ENCODE results near the gene MAST2. TPM values are rescaled to one million over a fixed set of nuclear protein-coding genes. Genes with fewer than 3 reads are reported as not detected.
A peak's percentile ranks its signal among the peaks of the same experiment; 100 is the strongest.

The MAST2 gene
- total RNA-seq, 1 donor = 24.2 TPM

GRCh38 chr1:45952072-45952471 lies 148.7 kb downstream of the MAST2 start:
- DNase-seq (ENCODE audit: insufficient read length, low spot score, missing footprints) = no peak
- Histone ChIP-seq H3K4me2 (ENCODE audit: insufficient read depth, low read length) (no peak overlapping the region), H3K9me3 (ENCODE audit: low read depth, low read length) (no peaks in the 10 kb centered on the region), H3K36me3 (ENCODE audit: insufficient read depth, low read length) (no peaks in the 10 kb centered on the region), H3K27me3 (ENCODE audit: insufficient read depth, low read length) (no peaks in the 10 kb centered on the region), H4K20me1 (ENCODE audit: insufficient read depth, low read length) (no peaks in the 10 kb centered on the region), H3K4me3 (ENCODE audit: insufficient read depth, low read length) (no peak overlapping the region), H3K79me2 (ENCODE audit: insufficient read depth, low read length) (peaks cover 5% of the 10 kb centered on the region), H3K27ac (ENCODE audit: low read depth, low read length) (no peak overlapping the region), H2AFZ (ENCODE audit: low read length) (no peak overlapping the region), H3K4me1 (ENCODE audit: insufficient read depth, low read length) (peaks cover 19% of the 10 kb centered on the region)
- no peak for TF ChIP-seq CTCF (IDR thresholded peaks at IDR 0.05; ENCODE audit: extremely low read depth, low read depth, low read length)

GRCh38 chr1:45953934-45954847 lies 150.8 kb downstream of the MAST2 start:
- peak overlapping the region; percentile 29 for H3K4me2 ChIP-seq (ENCODE audit: insufficient read depth, low read length)
- no peak for TF ChIP-seq CTCF (IDR thresholded peaks at IDR 0.05; ENCODE audit: extremely low read depth, low read depth, low read length)
- no peaks in the 10 kb centered on the region for H3K36me3 ChIP-seq (ENCODE audit: insufficient read depth, low read length)
- H3K79me2 ChIP-seq (ENCODE audit: insufficient read depth, low read length) = peaks cover 5% of the 10 kb centered on the region
- peaks cover 19% of the 10 kb centered on the region for H3K4me1 ChIP-seq (ENCODE audit: insufficient read depth, low read length)
- no peaks in the 10 kb centered on the region for H4K20me1 ChIP-seq (ENCODE audit: insufficient read depth, low read length)
- no peaks in the 10 kb centered on the region for H3K9me3 ChIP-seq (ENCODE audit: low read depth, low read length)
- H3K4me3 ChIP-seq (ENCODE audit: insufficient read depth, low read length) = no peak overlapping the region
- no peak for DNase-seq (ENCODE audit: insufficient read length, low spot score, missing footprints)
- peak overlapping the region; percentile 35 for H3K27ac ChIP-seq (ENCODE audit: low read depth, low read length)
- H3K27me3 ChIP-seq (ENCODE audit: insufficient read depth, low read length) = no peaks in the 10 kb centered on the region
- H2AFZ ChIP-seq (ENCODE audit: low read length) = no peak overlapping the region

GRCh38 chr1:45957684-45958083 lies 154.3 kb downstream of the MAST2 start:
- H3K27ac ChIP-seq (ENCODE audit: low read depth, low read length) = no peak overlapping the region
- H3K4me3 ChIP-seq (ENCODE audit: insufficient read depth, low read length) = no peak overlapping the region
- H3K4me1 ChIP-seq (ENCODE audit: insufficient read depth, low read length) = peaks cover 19% of the 10 kb centered on the region
- no peaks in the 10 kb centered on the region for H4K20me1 ChIP-seq (ENCODE audit: insufficient read depth, low read length)
- H3K27me3 ChIP-seq (ENCODE audit: insufficient read depth, low read length) = no peaks in the 10 kb centered on the region
- no peak for TF ChIP-seq CTCF (IDR thresholded peaks at IDR 0.05; ENCODE audit: extremely low read depth, low read depth, low read length)
- peaks cover 5% of the 10 kb centered on the region for H3K79me2 ChIP-seq (ENCODE audit: insufficient read depth, low read length)
- H3K9me3 ChIP-seq (ENCODE audit: low read depth, low read length) = no peaks in the 10 kb centered on the region
- no peak overlapping the region for H3K4me2 ChIP-seq (ENCODE audit: insufficient read depth, low read length)
- peaks cover 4% of the 10 kb centered on the region for H3K36me3 ChIP-seq (ENCODE audit: insufficient read depth, low read length)
- no peak for DNase-seq (ENCODE audit: insufficient read length, low spot score, missing footprints)
- H2AFZ ChIP-seq (ENCODE audit: low read length) = no peak overlapping the region

GRCh38 chr1:45958317-45958716 lies 154.9 kb downstream of the MAST2 start:
- Histone ChIP-seq H2AFZ (ENCODE audit: low read length) (no peak overlapping the region), H3K27ac (ENCODE audit: low read depth, low read length) (no peak overlapping the region), H3K4me3 (ENCODE audit: insufficient read depth, low read length) (no peak overlapping the region), H3K4me2 (ENCODE audit: insufficient read depth, low read length) (no peak overlapping the region), H3K4me1 (ENCODE audit: insufficient read depth, low read length) (peaks cover 17% of the 10 kb centered on the region), H3K79me2 (ENCODE audit: insufficient read depth, low read length) (peaks cover 5% of the 10 kb centered on the region), H3K36me3 (ENCODE audit: insufficient read depth, low read length) (peaks cover 4% of the 10 kb centered on the region), H3K27me3 (ENCODE audit: insufficient read depth, low read length) (no peaks in the 10 kb centered on the region), H3K9me3 (ENCODE audit: low read depth, low read length) (no peaks in the 10 kb centered on the region), H4K20me1 (ENCODE audit: insufficient read depth, low read length) (no peaks in the 10 kb centered on the region)
- no peak for TF ChIP-seq CTCF (IDR thresholded peaks at IDR 0.05; ENCODE audit: extremely low read depth, low read depth, low read length)
- no peak for DNase-seq (ENCODE audit: insufficient read length, low spot score, missing footprints)
